Endothelial cell of umbilical vein (primary cell): Measurements from ENCODE around the gene ADAMTS6. TPM values are rescaled to one million over a fixed set of nuclear protein-coding genes. Genes with fewer than 3 reads are reported as not detected.

Source experiments
- BruUV-seq: library from RNA; stranded (reverse); fragments of 400-500 nt; replicated peaks from 2 replicates; lab custom pipeline; 2021; lab: Mats Ljungman, UMichigan
- CTCF ChIA-PET: fragments of 300-600, 350-600 bp; sonication (Branson Sonifier 250); formaldehyde crosslinking; loops from one replicate; lab custom pipeline; 2021; ENCODE audit warnings: antibody characterized with exemption, inconsistent platforms; lab: Charles Lee
- POLR2A ChIA-PET: fragments of 300-600, 350-600 bp; sonication (Branson Sonifier 250); formaldehyde crosslinking; loops from one replicate; lab custom pipeline; 2021; ENCODE audit warnings: antibody characterized with exemption, inconsistent platforms; lab: Charles Lee
- DNase-seq: peaks from one replicate; pipeline ENCODE4 v3.0.0-alpha.2; 2011; ENCODE audit warnings: low read depth, low spot score
- FAIRE-seq: peaks from 2 replicates; lab custom pipeline; 2011; peaks lifted over from hg19 to GRCh38; lab: Jason Lieb, UNC
- H2AFZ ChIP-seq: 2 replicates; pipeline ENCODE4 v1.6.0; 2012; ENCODE audit warnings: low read depth, low read length, control low read depth, inconsistent platforms
- H3K27ac ChIP-seq: 2 replicates; pipeline ENCODE4 v1.5.1; 2011; ENCODE audit warnings: low read depth, mild to moderate bottlenecking, control low read depth, low read length, moderate library complexity; ENCODE audit not compliant: insufficient read depth
- H3K27me3 ChIP-seq, 2 experiments: 2 replicates each; pipeline versions ENCODE4 v1.6.0 to v1.6.1; 2011; ENCODE audit warnings: low read length in 2 of 2, mixed read lengths in 1 of 2; ENCODE audit not compliant: control insufficient read depth in 2 of 2, insufficient read depth in 2 of 2
- H3K36me3 ChIP-seq, 2 experiments: 2 replicates in 1 of 2; 3 replicates in 1 of 2; pipeline ENCODE4 v1.5.1; 2011; ENCODE audit warnings: low read length in 2 of 2, mild to moderate bottlenecking in 1 of 2, moderate library complexity in 1 of 2; ENCODE audit not compliant: control insufficient read depth in 2 of 2, insufficient read depth in 2 of 2; ENCODE audit errors: extremely low read depth in 1 of 2
- H3K4me1 ChIP-seq: 3 replicates; pipeline ENCODE4 v1.5.1; 2011; ENCODE audit warnings: mild to moderate bottlenecking, low read length; ENCODE audit not compliant: control insufficient read depth, insufficient read depth; ENCODE audit errors: extremely low read depth
- H3K4me2 ChIP-seq: 2 replicates; pipeline ENCODE4 v1.6.1; 2011; ENCODE audit warnings: low read length, control low read depth, mixed read lengths; ENCODE audit not compliant: insufficient read depth
- H3K4me3 ChIP-seq, 3 experiments: fragments of 200-600 bp in 1 of 3; sonication (generic), shearing (Covaris generic) in 1 of 3; replicated peaks in 1 of 3; 2 replicates each; pipeline ENCODE4 v1.5.1; 2011 to 2016; ENCODE audit warnings: control low read depth in 3 of 3, low read length in 3 of 3, mild to moderate bottlenecking in 2 of 3, inconsistent platforms in 1 of 3, low read depth in 1 of 3, moderate library complexity in 1 of 3; ENCODE audit not compliant: insufficient read depth in 1 of 3
- H3K79me2 ChIP-seq: 2 replicates; pipeline ENCODE4 v1.6.0; 2012; ENCODE audit warnings: low read length, inconsistent platforms; ENCODE audit not compliant: control insufficient read depth, insufficient read depth
- H3K9ac ChIP-seq: replicated peaks from 2 replicates; pipeline ENCODE3; 2011; ENCODE audit warnings: low read length, control low read depth; ENCODE audit not compliant: insufficient read depth; ENCODE audit errors: extremely low read depth
- H3K9me1 ChIP-seq: replicated peaks from 3 replicates; pipeline ENCODE4 v1.6.0; 2011; ENCODE audit warnings: mild to moderate bottlenecking, low read length; ENCODE audit not compliant: control insufficient read depth, insufficient read depth; ENCODE audit errors: extremely low read depth
- H3K9me3 ChIP-seq: replicated peaks from 2 replicates; pipeline ENCODE4 v1.5.1; 2012; ENCODE audit warnings: low read length, inconsistent platforms; ENCODE audit not compliant: control insufficient read depth, insufficient read depth
- H4K20me1 ChIP-seq: replicated peaks from 2 replicates; pipeline ENCODE3; 2011; ENCODE audit warnings: mild to moderate bottlenecking, low read length; ENCODE audit not compliant: control insufficient read depth, insufficient read depth; ENCODE audit errors: extremely low read depth
- CTCF ChIP-seq, 2 donors: IDR thresholded peaks; 1 replicate in 1 of 2; 2 replicates in 1 of 2; pipeline ENCODE4 v1.5.1; 2011; ENCODE audit warnings: low read length in 2 of 2, mild to moderate bottlenecking in 2 of 2, moderate library complexity in 2 of 2, control low read depth in 1 of 2, inconsistent platforms in 1 of 2, low read depth in 1 of 2; ENCODE audit not compliant: insufficient read depth in 1 of 2; ENCODE audit errors: extremely low read depth in 1 of 2
- EZH2 ChIP-seq: IDR thresholded peaks from 2 replicates; pipeline ENCODE4 v1.6.1; 2012; ENCODE audit warnings: borderline replicate concordance, low read depth, mild to moderate bottlenecking, moderate library complexity, low read length, inconsistent platforms; ENCODE audit not compliant: severe bottlenecking
- FOS ChIP-seq: IDR thresholded peaks from 2 replicates; pipeline ENCODE4 v1.6.1; 2011; ENCODE audit warnings: mild to moderate bottlenecking, low read length, moderate library complexity, borderline replicate concordance; ENCODE audit not compliant: insufficient read depth
- GATA2 ChIP-seq: IDR thresholded peaks from 2 replicates; pipeline ENCODE4 v1.7.0; 2011; ENCODE audit warnings: low read depth, mild to moderate bottlenecking, moderate library complexity, mixed read lengths, low read length; ENCODE audit not compliant: insufficient read length, insufficient read depth
- JUN ChIP-seq: IDR thresholded peaks from 2 replicates; pipeline ENCODE4 v1.6.1; 2011; ENCODE audit warnings: borderline replicate concordance, low read depth; ENCODE audit not compliant: insufficient read length, insufficient read depth
- MAX ChIP-seq: IDR thresholded peaks from 2 replicates; pipeline ENCODE4 v1.6.1; 2011; ENCODE audit not compliant: insufficient read depth, insufficient read length
- MYC ChIP-seq: IDR thresholded peaks from one replicate; pipeline ENCODE4 v1.6.1; 2011; ENCODE audit warnings: mild to moderate bottlenecking, low read depth, low read length
- POLR2A ChIP-seq: IDR thresholded peaks from 2 replicates; pipeline ENCODE4 v1.6.1; 2012; ENCODE audit warnings: low read depth, mild to moderate bottlenecking, control low read depth, low read length
- POLR2AphosphoS5 ChIP-seq: IDR thresholded peaks from 2 replicates; pipeline ENCODE4 v1.6.1; 2012; ENCODE audit warnings: low read depth, mild to moderate bottlenecking, control low read depth, low read length, moderate library complexity; ENCODE audit not compliant: insufficient read depth
- dilution Hi-C: fragments of 300-500 bp; cut with MboI; formaldehyde crosslinking; loops from one replicate; pipeline ENCODE4 v1.15.0; 2019; ENCODE audit warnings: low sequenced_read_pairs; ENCODE audit not compliant: extremely low pct_ligation_motif_present
- intact Hi-C: fragments of 100-400 bp; cut with micrococcal nuclease; formaldehyde crosslinking; loops from one replicate; pipeline ENCODE4 v1.10.0; 2022
- polyA plus RNA-seq, 4 experiments: library from polyadenylated mRNA; depleted of rRNA in 3 of 4; stranded (reverse) in 3 of 4; unstranded in 1 of 4; fragments of >200 nt; gene quantifications; 2 replicates each; pipeline versions ENCODE4 v1.2.1 to v1.2.3, GENCODE V29; 2011 to 2012; ENCODE audit warnings: missing spikeins in 1 of 4
- total RNA-seq: library from RNA; stranded (reverse); gene quantifications from 2 replicates; pipeline ENCODE4 v1.2.3, GENCODE V29; 2021

Gene ADAMTS6
- total and polyA plus RNA-seq, 2 donors (not counting 3 experiments of a cell fraction or from before 2014, with no cell fraction given), result 20.4 to 43.4 TPM

GRCh38 chr5:65191554-65192135 is 290.1 kb downstream of the ADAMTS6 start:
- POLR2A ChIA-PET, result interaction anchor here (1.3 kb wide), 1 partner anchor 9 kb away, joined by 3 read pairs; no protein-coding TSS in a partner anchor
- FAIRE-seq, result no peak
- H3K9me1 ChIP-seq, result no peaks in the 10 kb centered on the region
- CTCF ChIA-PET, result interaction anchor here (2.0 kb wide), 1 partner anchor 54 kb away, joined by 5 read pairs; no protein-coding TSS in a partner anchor
- no peak overlapping the region for H3K27ac ChIP-seq
- H3K9ac ChIP-seq, result no peak overlapping the region
- H4K20me1 ChIP-seq, result no peaks in the 10 kb centered on the region
- H3K36me3 ChIP-seq, result peaks cover 0 to 11% of the 10 kb centered on the region in 2 experiments
- no peak overlapping the region for H3K4me3 ChIP-seq
- TF ChIP-seq MAX (no peak), EZH2 (no peak), MYC (no peak), JUN (no peak), FOS (no peak), CTCF (IDR thresholded peaks at IDR 0.05; ENCODE audit: extremely low read depth in 1 of 2, insufficient read depth in 1 of 2, low read depth in 1 of 2, low read length in 2 of 2) (no peak), POLR2A (no peak), GATA2 (no peak), POLR2AphosphoS5 (no peak)
- peak overlapping the region; percentile 25 for H3K4me2 ChIP-seq
- intact Hi-C loops, result no loop called here
- no peak for DNase-seq
- no peaks in the 10 kb centered on the region for H3K9me3 ChIP-seq
- H3K4me1 ChIP-seq, result peaks cover 21% of the 10 kb centered on the region
- no peaks in the 10 kb centered on the region for H3K79me2 ChIP-seq
- no peak overlapping the region for H2AFZ ChIP-seq
- BruUV-seq, result no TSS peak
- dilution Hi-C loops, result no loop called here
- no peaks in the 10 kb centered on the region for H3K27me3 ChIP-seq
